HEK293 (cell line): ENCODE measurements around the gene FRAT2.

Experiments used
- CTCF ChIA-PET: fragments of 350-600 bp; formaldehyde crosslinking; extraction: SDS; loops from one replicate; lab custom pipeline; 2021; ENCODE audit warnings: antibody characterized with exemption; lab: Yijun Ruan, JAX
- POLR2A ChIA-PET: fragments of 300-600 bp; formaldehyde crosslinking; extraction: SDS; loops from one replicate; lab custom pipeline; 2020; ENCODE audit warnings: antibody characterized with exemption, inconsistent platforms; lab: Yijun Ruan, JAX
- H3K27ac ChIP-seq: fragments of 200-500 bp; sonication (Bioruptor generic); 2 replicates; pipeline ENCODE4 v1.5.1; 2014; ENCODE audit warnings: low read depth, low read length, control low read depth, inconsistent platforms; ENCODE audit errors: extremely low read depth
- H3K36me3 ChIP-seq, 2 experiments: fragments of 200-500 bp in 1 of 2; sonication (Bioruptor generic) in 1 of 2; 1 replicate in 1 of 2; 2 replicates in 1 of 2; pipeline ENCODE4 v1.5.1; 2014 to 2017; ENCODE audit warnings: inconsistent platforms in 2 of 2, low read length in 2 of 2; ENCODE audit not compliant: control insufficient read depth in 2 of 2, insufficient read depth in 1 of 2
- H3K4me1 ChIP-seq: fragments of 200-500 bp; sonication (Bioruptor generic); 2 replicates; pipeline ENCODE4 v1.5.1; 2014; ENCODE audit warnings: mild to moderate bottlenecking, low read length, inconsistent platforms; ENCODE audit not compliant: control insufficient read depth, insufficient read depth
- H3K4me3 ChIP-seq: 2 replicates; pipeline ENCODE4 v1.5.1; 2011; ENCODE audit warnings: low read depth, mild to moderate bottlenecking, control low read depth, low read length, moderate library complexity
- H3K9me3 ChIP-seq: fragments of 200-500 bp; sonication (Bioruptor generic); 2 replicates; pipeline ENCODE4 v1.5.1; 2014; ENCODE audit warnings: low read depth, low read length, inconsistent platforms; ENCODE audit not compliant: control insufficient read depth, insufficient read depth
- KLF16 ChIP-seq: fragments of 450-650 bp; formaldehyde crosslinking; IDR thresholded peaks from 2 replicates; pipeline ENCODE4 v1.5.1; 2017; ENCODE audit warnings: missing biosample characterization, missing genetic modification characterization
- PRDM1 ChIP-seq: fragments of 450-650 bp; formaldehyde crosslinking; IDR thresholded peaks from 2 replicates; pipeline ENCODE4; 2016; ENCODE audit warnings: missing biosample characterization, missing genetic modification characterization
- REPIN1 ChIP-seq: fragments of 450-650 bp; formaldehyde crosslinking; IDR thresholded peaks from 2 replicates; pipeline ENCODE4 v1.5.1; 2017; ENCODE audit warnings: missing biosample characterization, missing genetic modification characterization, low read depth
- YY2 ChIP-seq: fragments of 450-650 bp; formaldehyde crosslinking; IDR thresholded peaks from 2 replicates; pipeline ENCODE4 v1.5.1; 2016; ENCODE audit warnings: missing biosample characterization, missing genetic modification characterization
- ZBTB21 ChIP-seq: fragments of 450-650 bp; formaldehyde crosslinking; IDR thresholded peaks from 2 replicates; pipeline ENCODE4 v1.5.1; 2017; ENCODE audit warnings: missing biosample characterization, missing genetic modification characterization
- ZNF24 ChIP-seq: fragments of 450-650 bp; formaldehyde crosslinking; IDR thresholded peaks from 2 replicates; pipeline ENCODE4 v1.5.1; 2016; ENCODE audit warnings: missing biosample characterization, missing genetic modification characterization
- ZNF274 ChIP-seq, 2 experiments: fragments of 200-500 bp in 1 of 2; fragments of 450-650 bp in 1 of 2; sonication (Bioruptor generic) in 1 of 2; formaldehyde crosslinking in 1 of 2; IDR thresholded peaks; 2 replicates each; pipeline versions ENCODE4 v1.5.1 to v1.6.1; 2014 to 2016; ENCODE audit warnings: borderline replicate concordance in 1 of 2, inconsistent platforms in 1 of 2, low read length in 1 of 2, missing biosample characterization in 1 of 2, missing genetic modification characterization in 1 of 2
- ZNF292 ChIP-seq: fragments of 450-650 bp; formaldehyde crosslinking; IDR thresholded peaks from 2 replicates; pipeline ENCODE4 v1.5.1; 2016; ENCODE audit warnings: low read depth, missing biosample characterization, missing genetic modification characterization, borderline replicate concordance
- ZNF354C ChIP-seq: fragments of 450-650 bp; formaldehyde crosslinking; IDR thresholded peaks from 2 replicates; pipeline ENCODE4 v1.5.1; 2016; ENCODE audit warnings: missing biosample characterization, missing genetic modification characterization, low read depth, borderline replicate concordance
- ZNF366 ChIP-seq: fragments of 450-650 bp; formaldehyde crosslinking; conservative IDR thresholded peaks from 2 replicates; pipeline ENCODE4 v1.5.1; 2016; ENCODE audit warnings: missing biosample characterization, missing genetic modification characterization
- ZNF426 ChIP-seq: fragments of 450-650 bp; formaldehyde crosslinking; IDR thresholded peaks from 2 replicates; pipeline ENCODE4 v1.5.1; 2017; ENCODE audit warnings: missing biosample characterization, missing genetic modification characterization, mild to moderate bottlenecking, inconsistent platforms, moderate library complexity
- ZNF561 ChIP-seq: fragments of 450-650 bp; IDR thresholded peaks from 2 replicates; pipeline ENCODE4 v1.5.1; 2018; ENCODE audit warnings: missing biosample characterization, missing genetic modification characterization, borderline replicate concordance
- ZNF664 ChIP-seq: fragments of 450-650 bp; formaldehyde crosslinking; IDR thresholded peaks from 2 replicates; pipeline ENCODE4 v1.5.1; 2016; ENCODE audit warnings: missing biosample characterization, missing genetic modification characterization
- ZNF677 ChIP-seq: fragments of 450-650 bp; IDR thresholded peaks from 2 replicates; pipeline ENCODE4 v1.5.0; 2018; ENCODE audit warnings: missing biosample characterization, mild to moderate bottlenecking, missing genetic modification characterization, moderate library complexity
- ZNF701 ChIP-seq: fragments of 450-650 bp; formaldehyde crosslinking; IDR thresholded peaks from 2 replicates; pipeline ENCODE4 v1.5.1; 2016; ENCODE audit warnings: missing biosample characterization, missing genetic modification characterization
- ZNF776 ChIP-seq: fragments of 450-650 bp; formaldehyde crosslinking; IDR thresholded peaks from 2 replicates; pipeline ENCODE4 v1.5.0; 2017; ENCODE audit warnings: missing biosample characterization, missing genetic modification characterization, borderline replicate concordance
- ZNF785 ChIP-seq: fragments of 450-650 bp; formaldehyde crosslinking; IDR thresholded peaks from 2 replicates; pipeline ENCODE4 v1.5.1; 2016; ENCODE audit warnings: missing biosample characterization, missing genetic modification characterization
- TF ChIP-seq, protein P1 (sequence below): fragments of 450-650 bp; formaldehyde crosslinking; IDR thresholded peaks from 2 replicates; pipeline ENCODE4 v1.5.1; 2017; ENCODE audit warnings: missing biosample characterization, missing genetic modification characterization
- TF ChIP-seq, protein P2 (sequence below): fragments of 450-650 bp; formaldehyde crosslinking; IDR thresholded peaks from 2 replicates; pipeline ENCODE4 v1.5.1; 2016; ENCODE audit warnings: missing biosample characterization, missing genetic modification characterization
- TF ChIP-seq, protein P3 (sequence below): fragments of 450-650 bp; formaldehyde crosslinking; IDR thresholded peaks from 2 replicates; pipeline ENCODE4 v1.5.1; 2016; ENCODE audit warnings: missing biosample characterization, missing genetic modification characterization

FRAT2 gene

DNA sequence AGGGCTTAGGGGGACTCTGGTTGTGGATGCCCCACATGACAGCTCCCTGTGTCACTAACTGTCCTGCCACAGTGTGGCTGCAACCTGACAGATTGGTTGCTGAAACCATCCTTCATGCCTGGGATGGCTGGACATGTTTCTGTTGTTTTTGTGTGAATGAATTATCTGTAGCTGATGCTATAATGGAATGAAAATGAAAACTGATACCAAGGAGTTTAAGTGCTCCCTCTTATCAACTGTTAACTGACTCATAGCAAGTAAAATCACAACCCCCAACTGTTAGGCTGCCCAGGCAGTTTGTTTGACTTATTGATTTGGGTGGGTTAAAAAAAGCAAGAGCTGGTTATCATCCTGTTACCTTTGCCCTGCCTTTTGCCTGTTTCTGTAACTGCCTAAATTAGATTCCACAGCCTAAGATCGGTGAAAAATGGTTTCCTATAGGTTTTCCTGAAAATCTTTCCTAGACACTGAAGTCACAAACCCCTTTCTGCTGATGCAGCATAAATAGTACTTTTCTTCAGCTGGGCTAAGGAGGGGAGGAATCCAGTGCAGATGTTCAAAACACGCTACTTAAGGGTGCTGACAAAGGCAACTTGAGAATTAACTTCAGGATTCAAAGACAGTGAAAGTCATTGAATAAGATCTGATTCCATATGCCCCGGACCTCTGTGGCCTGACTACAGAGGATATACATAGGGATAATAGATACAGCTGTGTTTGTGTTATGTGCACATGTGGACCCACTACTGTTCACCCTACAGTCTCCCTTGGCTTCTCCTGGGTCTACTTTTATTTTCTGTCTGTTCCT is 5.7 kb downstream of the FRAT2 start (continued):
- TF ChIP-seq, protein P1, sequence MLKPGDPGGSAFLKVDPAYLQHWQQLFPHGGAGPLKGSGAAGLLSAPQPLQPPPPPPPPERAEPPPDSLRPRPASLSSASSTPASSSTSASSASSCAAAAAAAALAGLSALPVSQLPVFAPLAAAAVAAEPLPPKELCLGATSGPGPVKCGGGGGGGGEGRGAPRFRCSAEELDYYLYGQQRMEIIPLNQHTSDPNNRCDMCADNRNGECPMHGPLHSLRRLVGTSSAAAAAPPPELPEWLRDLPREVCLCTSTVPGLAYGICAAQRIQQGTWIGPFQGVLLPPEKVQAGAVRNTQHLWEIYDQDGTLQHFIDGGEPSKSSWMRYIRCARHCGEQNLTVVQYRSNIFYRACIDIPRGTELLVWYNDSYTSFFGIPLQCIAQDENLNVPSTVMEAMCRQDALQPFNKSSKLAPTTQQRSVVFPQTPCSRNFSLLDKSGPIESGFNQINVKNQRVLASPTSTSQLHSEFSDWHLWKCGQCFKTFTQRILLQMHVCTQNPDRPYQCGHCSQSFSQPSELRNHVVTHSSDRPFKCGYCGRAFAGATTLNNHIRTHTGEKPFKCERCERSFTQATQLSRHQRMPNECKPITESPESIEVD (tag by site-specific recombination), result peak; percentile 82
- TF ChIP-seq, protein P2, sequence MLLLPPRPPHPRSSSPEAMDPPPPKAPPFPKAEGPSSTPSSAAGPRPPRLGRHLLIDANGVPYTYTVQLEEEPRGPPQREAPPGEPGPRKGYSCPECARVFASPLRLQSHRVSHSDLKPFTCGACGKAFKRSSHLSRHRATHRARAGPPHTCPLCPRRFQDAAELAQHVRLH (tag by site-specific recombination), result no peak
- TF ChIP-seq, protein P3, sequence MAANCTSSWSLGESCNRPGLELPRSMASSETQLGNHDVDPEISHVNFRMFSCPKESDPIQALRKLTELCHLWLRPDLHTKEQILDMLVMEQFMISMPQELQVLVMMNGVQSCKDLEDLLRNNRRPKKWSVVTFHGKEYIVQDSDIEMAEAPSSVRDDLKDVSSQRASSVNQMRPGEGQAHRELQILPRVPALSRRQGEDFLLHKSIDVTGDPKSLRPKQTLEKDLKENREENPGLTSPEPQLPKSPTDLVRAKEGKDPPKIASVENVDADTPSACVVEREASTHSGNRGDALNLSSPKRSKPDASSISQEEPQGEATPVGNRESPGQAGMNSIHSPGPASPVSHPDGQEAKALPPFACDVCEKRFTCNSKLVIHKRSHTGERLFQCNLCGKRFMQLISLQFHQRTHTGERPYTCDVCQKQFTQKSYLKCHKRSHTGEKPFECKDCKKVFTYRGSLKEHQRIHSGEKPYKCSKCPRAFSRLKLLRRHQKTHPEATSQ (tag by site-specific recombination), result no peak
- TF ChIP-seq ZNF776 (tag by site-specific recombination) (no peak), ZNF701 (tag by site-specific recombination) (no peak), ZNF274 (IDR thresholded peaks at IDR 0.05; ENCODE audit: low read length) (no peak), ZNF274 (tag by site-specific recombination; IDR thresholded peaks at IDR 0.05; ENCODE audit: borderline replicate concordance) (no peak), ZNF664 (tag by site-specific recombination) (0 out of 2 replicates have a peak, but pooled peaks have one; percentile 29), ZNF24 (peak; percentile 53; the same call in 1 of the 2 replicates)
- TF ChIP-seq, all 188 proteins: peak for 29

DNA sequence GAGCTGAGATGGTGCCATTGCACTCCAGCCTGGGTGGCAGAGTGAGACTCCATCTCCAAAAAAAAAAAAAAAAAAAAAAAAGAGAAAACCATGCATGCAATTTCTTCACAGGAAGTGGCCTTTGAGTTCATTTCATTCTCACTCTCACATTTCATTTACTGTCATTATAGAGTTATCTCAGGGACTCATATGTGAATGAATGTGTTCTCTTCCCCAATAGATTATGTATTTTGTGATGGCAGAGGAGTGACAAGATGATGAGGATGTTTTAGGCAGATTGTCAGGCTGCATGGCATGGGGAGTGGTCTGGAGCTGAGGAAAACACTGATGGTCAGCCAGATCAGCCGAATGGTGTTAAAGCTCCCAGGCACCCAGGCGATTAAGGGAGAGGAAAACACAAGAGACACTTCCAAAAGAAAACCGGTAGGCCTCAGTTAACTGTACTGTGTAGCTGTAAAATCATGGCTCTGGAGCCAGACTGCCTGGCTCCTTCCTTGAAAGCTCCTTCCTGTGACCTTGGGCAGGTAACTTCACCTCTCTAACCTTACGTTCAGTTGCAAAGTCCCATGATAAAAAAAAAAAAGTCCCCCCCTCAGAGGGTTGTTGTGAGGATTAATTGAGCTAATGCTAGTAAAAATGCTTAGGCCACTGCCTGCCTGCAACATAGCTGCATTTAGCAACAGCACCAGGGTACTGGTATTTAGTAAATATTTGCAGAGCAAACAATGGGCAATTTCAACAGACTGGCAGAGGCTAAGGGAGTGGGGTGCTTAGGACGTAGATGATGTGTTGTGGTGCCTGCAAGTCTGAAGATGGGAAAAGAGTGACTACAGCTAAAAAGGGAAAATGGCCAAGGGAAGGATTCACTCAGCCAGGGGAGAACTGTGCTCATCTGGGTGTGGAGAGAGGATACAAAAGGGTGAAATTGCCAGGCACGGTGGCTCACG is 6.9 kb downstream of the FRAT2 start:
- H3K36me3 ChIP-seq, result peaks cover 3 to 12% of the 10 kb centered on the region in 2 experiments; a peak in 2 of 3 replicates
- peaks cover 10% of the 10 kb centered on the region for H3K4me1 ChIP-seq
- no peak overlapping the region for H3K4me3 ChIP-seq
- ChIA-PET CTCF (interaction anchor here (0.6 to 1.8 kb wide), 3 partner anchors 8 to 49 kb away, joined by 4 to 7 read pairs (median 4); no protein-coding TSS in a partner anchor), POLR2A (interaction anchor here (0.7 to 1.1 kb wide), 2 partner anchors 8 to 20 kb away, joined by 3 read pairs; partner anchors contain the start of gene FRAT1)
- no peak for TF ChIP-seq ZNF366 (tag by site-specific recombination)
- peak; percentile 71 for TF ChIP-seq PRDM1 (tag by site-specific recombination)
- TF ChIP-seq KLF16, result no peak
- TF ChIP-seq ZNF664 (tag by site-specific recombination), result peak; percentile 81; the same call in 1 of the 2 replicates
- no peaks in the 10 kb centered on the region for H3K9me3 ChIP-seq
- H3K27ac ChIP-seq, result no peak overlapping the region

DNA sequence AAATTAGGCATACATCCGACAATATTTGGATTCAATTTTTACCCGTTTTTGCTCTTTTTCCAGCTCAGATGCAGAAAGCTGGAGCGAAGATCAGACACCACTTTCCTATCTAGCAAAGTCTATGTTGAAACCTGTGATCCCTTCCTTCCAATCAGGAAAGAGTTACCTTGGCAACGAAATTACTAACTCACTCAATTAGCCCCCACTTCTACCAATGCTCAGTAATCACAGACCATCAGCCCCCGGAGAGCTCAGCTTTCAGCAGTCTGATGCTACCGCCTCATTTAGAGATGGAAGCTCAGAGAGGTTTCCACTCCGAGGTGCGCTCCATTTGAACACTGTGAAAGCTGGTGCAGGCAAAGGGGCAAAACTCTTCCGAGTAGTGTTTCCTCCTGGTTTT is 8.8 kb downstream of the FRAT2 start:
- peaks cover 3 to 6% of the 10 kb centered on the region in 2 experiments; a peak in 2 of 3 replicates for H3K36me3 ChIP-seq
- no peak overlapping the region for H3K4me3 ChIP-seq
- H3K27ac ChIP-seq, result no peak overlapping the region
- peaks cover 7% of the 10 kb centered on the region for H3K4me1 ChIP-seq
- ChIA-PET POLR2A (interaction anchor here (1.2 kb wide), 1 partner anchor 9 kb away, joined by 3 read pairs; the partner anchor contains the start of gene FRAT2), CTCF (interaction anchor here (0.6 to 1.8 kb wide), 2 partner anchors 47 to 815 kb away, joined by 3 to 7 read pairs; no protein-coding TSS in a partner anchor)
- H3K9me3 ChIP-seq, result no peaks in the 10 kb centered on the region
- no peak for TF ChIP-seq ZNF785 (tag by site-specific recombination)
- no peak for TF ChIP-seq YY2 (tag by site-specific recombination)
- TF ChIP-seq ZBTB21 (tag by site-specific recombination), result no peak
- no peak for TF ChIP-seq REPIN1 (tag by site-specific recombination)
- no peak for TF ChIP-seq ZNF354C
- TF ChIP-seq PRDM1 (tag by site-specific recombination), result no peak
- TF ChIP-seq ZNF292 (tag by site-specific recombination), result no peak
- no peak for TF ChIP-seq ZNF426 (tag by site-specific recombination)
- TF ChIP-seq ZNF677, result no peak
- no peak for TF ChIP-seq ZNF561
